Activated CD8-positive, alpha-beta memory T cell treated with anti-CD3 and anti-CD28 coated beads, Interleukin-2, amount 10 ng/mL, durations not matched to agents 7 days and 5 days (primary cell): ENCODE data around the gene PPP1R10. TPM values are rescaled to one million over a fixed set of nuclear protein-coding genes. Genes with fewer than 3 reads are reported as not detected.
A peak's percentile ranks its signal among the peaks of the same experiment; 100 is the strongest.
"Not testable (repeated sequence)": the region's sequence is repeated elsewhere in the genome, so short reads cannot be mapped to it uniquely, and the experiment has no call there.

Experiments used
- ATAC-seq: fragments of 150-1000 bp; cut with Tn5 transposase; one replicate; pipeline ENCODE4 v1.10.0; 2021; ENCODE audit warnings: moderate library complexity
- CTCF ChIA-PET: fragments of 350-600 bp; sonication (Branson Sonifier 250); formaldehyde crosslinking; loops from one replicate; lab custom pipeline; 2021; ENCODE audit warnings: antibody characterized with exemption; lab: Charles Lee
- DNase-seq: peaks from one replicate; pipeline ENCODE4 v3.0.0-alpha.2; 2020
- H3K27ac Mint-ChIP-seq: one replicate; pipeline ENCODE4 v1.8.0; 2021; ENCODE audit warnings: mild to moderate bottlenecking, mixed read lengths
- H3K27me3 Mint-ChIP-seq: one replicate; pipeline ENCODE4 v1.8.0; 2021; ENCODE audit warnings: mixed read lengths
- H3K36me3 Mint-ChIP-seq: one replicate; pipeline ENCODE4 v1.8.0; 2021; ENCODE audit warnings: mild to moderate bottlenecking, mixed read lengths
- H3K4me1 Mint-ChIP-seq: one replicate; pipeline ENCODE4 v1.8.0; 2021; ENCODE audit warnings: mixed read lengths
- H3K4me3 Mint-ChIP-seq: one replicate; pipeline ENCODE4 v1.8.0; 2021; ENCODE audit warnings: mild to moderate bottlenecking, moderate library complexity, mixed read lengths
- H3K9me3 Mint-ChIP-seq: one replicate; pipeline ENCODE4 v1.8.0; 2022; ENCODE audit warnings: low read depth, mixed read lengths
- total RNA-seq, 2 experiments: library from RNA; stranded (reverse); gene quantifications; one replicate each; pipeline ENCODE4 v1.2.3, GENCODE V29; 2021

PPP1R10 gene
- total RNA-seq: 100 to 1,000 TPM; 101 to 134 TPM

- H3K9me3 Mint-ChIP-seq: no peaks in the 10 kb centered on the region
- peak within 1 kb of the TSS; percentile 97 for H3K4me3 Mint-ChIP-seq
- ATAC-seq (peak; percentile 80), DNase-seq (peak; percentile 100)
- H3K36me3 Mint-ChIP-seq: peaks cover 58% of the 10 kb centered on the region
- H3K27me3 Mint-ChIP-seq: peaks cover 3% of the 10 kb centered on the region
- H3K4me1 Mint-ChIP-seq: peaks cover 42% of the 10 kb centered on the region
- peak within 1 kb of the TSS; percentile 100 for H3K27ac Mint-ChIP-seq
- CTCF ChIA-PET: interaction anchor here (1.0 to 2.5 kb wide), 10 partner anchors 10 to 105 kb away, joined by 3 to 9 read pairs (median 6); partner anchors contain the start of gene ATAT1
Measured at GRCh38 chr6:30616811-30617564, at the start of gene PPP1R10. Gene PPP1R10, minus strand, starts transcription at chr6:30617243. Its CDS starts 7,299 bp downstream, at chr6:30609944.

GRCh38 chr6:30666300-30666699 lies 49.3 kb upstream of the PPP1R10 start:
- Mint-ChIP-seq H3K4me1 (peaks cover 19% of the 10 kb centered on the region), H3K27ac (peak overlapping the region; percentile 48), H3K36me3 (peaks cover 46% of the 10 kb centered on the region)
- CTCF ChIA-PET: interaction anchor here (1.3 to 23.7 kb wide), 2 partner anchors 60 to 69 kb away, joined by 3 to 936 read pairs; partner anchors contain the start of genes FLOT1, MDC1 and TUBB
- H3K27me3 Mint-ChIP-seq, H3K4me3 Mint-ChIP-seq, H3K9me3 Mint-ChIP-seq: not testable (repeated sequence)
- ATAC-seq (peak; percentile 39), DNase-seq (peak; percentile 48)

DNA sequence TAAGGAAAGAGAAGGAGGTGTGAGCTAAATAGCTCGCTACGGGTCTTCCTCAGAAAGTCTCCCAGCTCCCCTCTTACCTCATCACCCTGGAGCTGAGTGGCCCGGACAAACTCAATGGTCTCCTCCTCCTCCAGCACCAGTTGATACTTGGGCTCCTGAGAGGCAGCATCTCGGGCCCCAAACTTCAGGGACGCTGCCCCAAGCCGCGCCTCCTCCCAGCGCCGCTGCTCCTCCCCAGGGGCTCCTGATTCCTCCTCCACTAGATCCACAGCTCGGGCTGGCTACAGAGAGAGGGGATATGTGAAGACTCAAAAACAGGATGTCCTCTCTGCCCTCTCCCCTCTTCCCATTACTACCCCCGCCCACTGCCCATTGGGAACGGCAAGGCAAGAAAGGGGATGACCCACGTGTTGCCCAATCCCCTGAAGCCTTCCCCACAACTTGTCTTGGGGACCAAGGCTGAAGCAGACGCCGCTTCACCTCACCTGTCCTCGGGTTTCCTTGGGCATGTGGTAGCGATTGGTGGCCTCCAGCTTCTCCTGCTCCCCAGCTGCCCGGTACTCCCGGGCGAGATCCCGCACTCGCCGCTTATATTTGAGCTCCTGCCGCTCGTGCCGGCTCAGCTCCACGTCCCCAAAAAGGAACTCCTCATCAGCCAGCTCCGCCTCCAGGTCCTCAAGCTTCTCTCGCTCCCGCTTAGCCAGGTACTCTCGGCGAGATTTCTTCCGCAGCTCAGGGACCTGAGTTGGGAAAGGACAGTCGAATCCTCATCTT lies 48.1 kb upstream of the PPP1R10 start:
- H3K4me3 Mint-ChIP-seq: no peak overlapping the region
- no peaks in the 10 kb centered on the region for H3K9me3 Mint-ChIP-seq
- H3K4me1 Mint-ChIP-seq: peaks cover 8% of the 10 kb centered on the region
- H3K27ac Mint-ChIP-seq: no peak overlapping the region
- H3K27me3 Mint-ChIP-seq: no peaks in the 10 kb centered on the region
- ATAC-seq: no peak
- no peak for DNase-seq
- CTCF ChIA-PET: interaction anchor here (0.7 to 23.7 kb wide), 7 partner anchors 7 to 124 kb away, joined by 3 to 936 read pairs (median 4); partner anchors contain the start of genes DHX16, FLOT1, MDC1 and MRPS18B
- H3K36me3 Mint-ChIP-seq: peaks cover 42% of the 10 kb centered on the region

GRCh38 chr6:30657922-30658321 lies 40.9 kb upstream of the PPP1R10 start:
- ATAC-seq, H3K4me1 Mint-ChIP-seq, H3K9me3 Mint-ChIP-seq, H3K4me3 Mint-ChIP-seq, DNase-seq, H3K27me3 Mint-ChIP-seq, H3K27ac Mint-ChIP-seq: not testable (repeated sequence)
- CTCF ChIA-PET: interaction anchor here (1.3 to 1.4 kb wide), 2 partner anchors 64 to 73 kb away, joined by 3 read pairs; no protein-coding TSS in a partner anchor
- H3K36me3 Mint-ChIP-seq: peaks cover 46% of the 10 kb centered on the region

DNA sequence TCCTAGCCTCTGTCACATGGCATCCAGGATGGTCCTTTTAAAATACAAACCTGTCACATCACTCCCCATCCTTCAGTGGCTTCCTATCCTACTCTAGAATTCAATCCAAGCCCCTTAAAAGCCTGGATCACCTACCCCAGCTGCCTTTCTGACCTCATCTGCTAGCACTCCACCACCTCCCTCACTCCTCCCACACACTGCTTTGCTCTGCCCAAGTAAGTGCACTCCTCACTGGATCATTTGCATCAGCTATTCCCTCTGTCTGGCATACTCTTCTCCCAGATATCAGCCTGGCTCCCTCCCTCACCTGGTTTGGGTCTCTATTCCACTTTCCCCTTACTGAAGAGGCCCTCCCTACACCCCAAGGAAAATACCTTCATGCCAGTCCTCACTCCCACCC lies 40.4 kb upstream of the PPP1R10 start:
- no peaks in the 10 kb centered on the region for H3K27me3 Mint-ChIP-seq
- no peak overlapping the region for H3K4me3 Mint-ChIP-seq
- peaks cover 2% of the 10 kb centered on the region for H3K4me1 Mint-ChIP-seq
- DNase-seq: no peak
- H3K9me3 Mint-ChIP-seq: no peaks in the 10 kb centered on the region
- CTCF ChIA-PET: interaction anchor here (1.3 to 1.8 kb wide), 2 partner anchors 15 to 64 kb away, joined by 3 to 10 read pairs; partner anchors contain the start of gene DHX16
- H3K27ac Mint-ChIP-seq: no peak overlapping the region
- peaks cover 44% of the 10 kb centered on the region for H3K36me3 Mint-ChIP-seq
- ATAC-seq: no peak

DNA sequence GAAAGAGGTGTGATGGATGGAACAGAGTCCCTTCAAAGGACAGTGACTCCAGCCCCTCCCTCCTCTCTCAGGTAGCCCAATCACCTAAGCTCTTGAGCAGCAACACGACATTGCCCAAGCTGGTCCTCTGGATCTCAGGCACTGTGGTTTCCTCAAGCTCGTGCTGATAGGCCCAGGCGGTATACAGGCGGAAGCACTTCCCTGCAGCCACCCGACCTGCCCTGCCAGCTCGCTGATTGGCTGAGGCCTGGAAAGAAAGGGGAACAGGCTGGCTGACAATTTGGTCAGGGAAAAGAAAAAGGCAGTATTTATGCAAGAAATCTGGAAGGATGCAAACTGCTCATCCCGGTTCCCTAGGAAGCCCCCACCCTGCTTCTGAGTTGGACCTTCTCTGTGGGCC lies 39.5 kb upstream of the PPP1R10 start:
- H3K27ac Mint-ChIP-seq: no peak overlapping the region
- peaks cover 45% of the 10 kb centered on the region for H3K36me3 Mint-ChIP-seq
- H3K4me1 Mint-ChIP-seq: peaks cover 2% of the 10 kb centered on the region
- ATAC-seq: no peak
- CTCF ChIA-PET: interaction anchor here (0.9 to 1.8 kb wide), 2 partner anchors 9 to 16 kb away, joined by 3 to 10 read pairs; partner anchors contain the start of gene DHX16
- H3K9me3 Mint-ChIP-seq: no peaks in the 10 kb centered on the region
- H3K4me3 Mint-ChIP-seq: no peak overlapping the region
- H3K27me3 Mint-ChIP-seq: no peaks in the 10 kb centered on the region
- no peak for DNase-seq

DNA sequence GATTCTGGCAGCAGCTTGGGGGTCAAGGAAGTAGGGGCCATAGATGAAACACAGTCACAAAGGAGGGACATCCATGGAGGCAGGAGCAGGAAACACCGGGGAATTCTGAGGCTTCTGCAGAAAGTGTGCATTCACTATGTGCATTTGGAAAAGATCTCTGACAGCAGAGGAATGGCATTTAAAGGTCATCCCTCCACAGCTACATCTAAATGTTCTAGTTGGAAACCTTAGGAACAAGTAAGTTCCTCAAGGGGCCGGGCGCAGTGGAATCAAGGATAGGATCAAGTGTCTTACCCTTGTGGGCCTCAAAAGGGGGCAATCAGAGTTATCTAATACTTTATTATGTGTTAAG lies 38.7 kb upstream of the PPP1R10 start:
- Mint-ChIP-seq H3K36me3 (peaks cover 48% of the 10 kb centered on the region), H3K4me3 (no peak overlapping the region), H3K27ac (no peak overlapping the region), H3K27me3 (no peaks in the 10 kb centered on the region), H3K9me3 (no peaks in the 10 kb centered on the region), H3K4me1 (peaks cover 2% of the 10 kb centered on the region)
- ATAC-seq (no peak), DNase-seq (no peak)
- CTCF ChIA-PET: interaction anchor here (1.8 kb wide), 1 partner anchor 17 kb away, joined by 10 read pairs; the partner anchor contains the start of gene DHX16

DNA sequence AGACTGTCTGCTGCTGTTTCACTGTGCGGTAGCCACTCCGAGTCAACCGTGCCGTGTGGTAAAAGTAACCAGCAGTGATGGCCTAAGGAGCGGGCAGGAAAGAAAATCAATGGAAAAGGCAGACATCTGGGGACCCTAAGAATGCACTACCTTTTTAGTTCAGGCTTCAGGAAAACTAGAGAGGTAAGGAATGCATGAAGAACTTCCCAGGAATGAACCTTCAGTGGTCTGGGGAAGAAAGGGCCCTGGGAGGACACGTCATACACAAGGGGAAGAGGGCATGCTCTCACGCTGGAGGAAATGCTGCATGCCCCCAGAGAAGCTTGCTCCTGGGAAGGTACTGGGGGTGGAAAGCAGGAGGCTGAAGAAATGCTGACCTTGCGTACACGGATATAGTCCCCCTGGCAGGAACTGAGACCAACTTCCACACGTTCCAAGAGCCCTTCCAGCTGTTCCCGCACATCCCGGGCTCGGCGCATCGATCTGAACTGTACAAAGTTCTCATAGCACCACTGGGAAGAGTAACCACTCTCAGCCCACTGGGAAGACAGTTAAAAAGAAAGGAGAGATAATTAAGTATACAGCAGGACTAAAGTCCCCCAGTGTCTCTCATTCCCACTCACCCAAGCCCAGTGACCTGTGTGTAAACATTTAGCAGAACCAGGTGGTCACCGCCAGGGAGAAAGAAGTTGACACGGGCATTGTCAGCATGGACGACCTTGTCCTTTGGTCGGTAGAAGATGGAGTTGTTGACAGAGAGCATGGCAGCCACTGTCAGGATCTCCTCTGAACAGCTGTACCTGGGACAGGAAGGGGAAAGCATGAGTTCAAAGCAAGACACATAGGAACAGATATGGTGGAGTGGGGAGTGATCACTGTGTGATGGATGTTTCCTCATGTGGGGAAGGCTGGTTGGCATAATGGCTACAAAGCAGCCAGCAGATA lies 38.0 kb upstream of the PPP1R10 start:
- Mint-ChIP-seq H3K4me3 (no peak overlapping the region), H3K4me1 (peaks cover 2% of the 10 kb centered on the region), H3K36me3 (peaks cover 46% of the 10 kb centered on the region), H3K27me3 (no peaks in the 10 kb centered on the region), H3K9me3 (no peaks in the 10 kb centered on the region), H3K27ac (no peak overlapping the region)
- CTCF ChIA-PET: interaction anchor here (0.8 kb wide), 1 partner anchor 145 kb away, joined by 3 read pairs; no protein-coding TSS in a partner anchor
- ATAC-seq: no peak
- DNase-seq: no peak

- DNase-seq: no peak
- H3K9me3 Mint-ChIP-seq: no peaks in the 10 kb centered on the region
- no peak overlapping the region for H3K4me3 Mint-ChIP-seq
- peaks cover 30% of the 10 kb centered on the region for H3K36me3 Mint-ChIP-seq
- ATAC-seq: no peak
- H3K4me1 Mint-ChIP-seq: peaks cover 18% of the 10 kb centered on the region
- H3K27ac Mint-ChIP-seq: no peak overlapping the region
- H3K27me3 Mint-ChIP-seq: no peaks in the 10 kb centered on the region
- CTCF ChIA-PET: interaction anchor here (0.7 to 1.5 kb wide), 2 partner anchors 19 to 79 kb away, joined by 3 read pairs; no protein-coding TSS in a partner anchor
Measured at GRCh38 chr6:30651143-30651542, 34.1 kb upstream of the PPP1R10 start.

- CTCF ChIA-PET: interaction anchor here (1.0 to 2.5 kb wide), 3 partner anchors 22 to 84 kb away, joined by 3 to 9 read pairs (median 7); partner anchors contain the start of gene DHX16
- Mint-ChIP-seq H3K27ac (peak overlapping the region; percentile 88), H3K4me1 (peaks cover 24% of the 10 kb centered on the region), H3K4me3 (peak overlapping the region; percentile 83), H3K9me3 (no peaks in the 10 kb centered on the region), H3K27me3 (no peaks in the 10 kb centered on the region), H3K36me3 (peaks cover 18% of the 10 kb centered on the region)
- peak; percentile 78 for ATAC-seq
- DNase-seq: peak; percentile 87
Measured at GRCh38 chr6:30647242-30648116, 30.4 kb upstream of the PPP1R10 start.

GRCh38 chr6:30646450-30647241 lies 29.6 kb upstream of the PPP1R10 start, which contains the start of gene C6orf136:
Gene C6orf136, plus strand, starts transcription at chr6:30647133. Its CDS starts 99 bp downstream, at chr6:30647232.
- H3K4me3 Mint-ChIP-seq: peak within 1 kb of the TSS; percentile 83
- no peaks in the 10 kb centered on the region for H3K27me3 Mint-ChIP-seq
- H3K4me1 Mint-ChIP-seq: peaks cover 26% of the 10 kb centered on the region
- CTCF ChIA-PET: interaction anchor here (0.7 to 2.5 kb wide), 3 partner anchors 23 to 84 kb away, joined by 3 to 9 read pairs (median 4); no protein-coding TSS in a partner anchor
- DNase-seq (peak; percentile 96), ATAC-seq (peak; percentile 81)
- H3K36me3 Mint-ChIP-seq: peaks cover 10% of the 10 kb centered on the region
- no peaks in the 10 kb centered on the region for H3K9me3 Mint-ChIP-seq
- H3K27ac Mint-ChIP-seq: peak within 1 kb of the TSS; percentile 88
